WI38 (cell line): ENCODE measurements around the gene TRIM7.
"Not testable (repeated sequence)": the region's sequence is repeated elsewhere in the genome, so short reads cannot be mapped to it uniquely, and the experiment has no call there.

ENCODE experiments used
- H3K4me3 ChIP-seq: 2 replicates; pipeline ENCODE4 v1.5.1; 2011; ENCODE audit warnings: low read depth, mild to moderate bottlenecking, control low read depth, low read length
- CTCF ChIP-seq: IDR thresholded peaks from 2 replicates; pipeline ENCODE4 v1.5.1; 2012; ENCODE audit warnings: low read depth, mild to moderate bottlenecking, control low read depth, low read length

TRIM7 gene

DNA sequence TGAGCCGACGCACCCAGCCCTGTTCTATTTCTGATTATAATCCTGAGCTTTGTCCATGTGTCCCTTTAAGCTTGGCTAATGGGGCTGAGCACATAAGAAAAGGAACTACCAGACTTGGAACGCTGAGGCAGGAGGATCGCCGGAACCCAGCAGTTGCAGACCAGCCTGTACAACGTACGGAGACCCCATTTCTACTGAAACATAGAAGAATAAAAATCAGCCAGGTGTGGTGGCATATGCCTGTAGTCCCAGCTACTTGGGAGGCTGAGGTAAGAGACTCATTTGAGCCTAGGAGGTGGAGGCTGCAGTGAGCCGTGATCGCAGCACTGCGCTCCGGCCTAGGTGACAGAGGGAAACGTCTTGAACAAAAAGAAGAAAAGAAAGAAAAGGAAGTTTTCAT is 22.3 kb downstream of the TRIM7 start:
- H3K4me3 ChIP-seq = no peak overlapping the region
- no peak for TF ChIP-seq CTCF

DNA sequence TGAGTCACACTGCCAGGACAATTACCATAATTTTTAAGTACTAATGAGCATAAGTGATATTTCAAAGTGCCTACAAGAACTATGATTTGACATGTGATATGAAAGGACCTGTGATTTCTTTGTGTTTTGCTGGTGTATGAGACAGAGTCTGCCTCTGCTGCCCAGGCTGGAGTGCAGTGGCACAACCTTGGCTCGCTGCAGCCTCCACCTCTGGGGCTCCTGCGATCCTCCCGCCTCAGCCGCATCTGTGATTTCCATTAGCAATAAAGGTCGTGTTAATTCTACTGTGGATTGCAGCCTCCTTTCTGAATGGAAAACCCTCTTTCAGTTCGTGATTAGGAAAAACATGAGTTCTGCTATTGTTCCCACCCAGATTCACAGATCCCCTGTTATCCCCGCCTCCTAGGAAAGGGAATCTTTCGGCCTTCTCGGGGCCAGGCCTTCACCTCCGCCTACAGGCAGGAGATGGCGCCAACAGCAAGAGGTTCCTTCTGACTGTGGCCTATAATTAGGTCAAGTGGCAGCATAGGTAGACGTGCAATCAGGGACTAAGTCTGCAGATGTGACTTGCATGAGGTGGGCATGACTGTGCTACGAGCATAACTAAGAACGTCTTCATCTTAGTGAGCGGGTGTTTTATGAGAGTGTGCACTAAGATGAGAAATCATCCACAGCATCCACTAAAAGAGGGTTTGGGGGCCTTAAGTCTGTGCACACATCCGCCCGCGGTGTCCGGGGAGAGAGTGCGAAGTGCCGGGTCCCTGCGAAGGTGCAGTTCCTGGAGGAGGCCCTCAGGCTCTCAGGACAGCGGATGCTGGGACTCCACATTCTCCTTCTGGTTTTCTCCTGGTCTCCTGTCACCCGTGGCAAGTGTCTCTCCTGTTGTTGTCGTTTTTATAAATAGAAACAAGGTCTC is 23.1 kb downstream of the TRIM7 start:
- TF ChIP-seq CTCF = peak; percentile 73
- no peak overlapping the region for H3K4me3 ChIP-seq

DNA sequence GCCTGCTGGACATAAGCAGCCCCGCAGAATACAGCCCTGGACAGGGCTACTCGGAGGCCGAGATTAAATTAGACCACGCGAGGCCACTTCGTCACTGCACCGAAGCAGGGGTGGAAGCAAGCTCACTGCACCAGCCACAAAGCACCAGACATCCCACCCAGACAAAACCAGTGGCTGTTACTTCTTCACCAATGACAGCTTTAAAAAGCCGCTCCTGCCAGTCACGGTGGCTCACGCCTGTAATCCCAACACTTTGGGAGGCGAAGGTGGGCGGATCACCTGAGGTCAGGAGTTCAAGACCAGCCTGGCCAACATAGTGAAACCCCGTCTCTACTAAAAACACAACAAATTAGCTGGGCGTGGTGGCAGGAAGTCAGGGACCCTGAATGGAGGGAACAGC is 27.4 kb downstream of the TRIM7 start:
- not testable (repeated sequence) for H3K4me3 ChIP-seq

DNA sequence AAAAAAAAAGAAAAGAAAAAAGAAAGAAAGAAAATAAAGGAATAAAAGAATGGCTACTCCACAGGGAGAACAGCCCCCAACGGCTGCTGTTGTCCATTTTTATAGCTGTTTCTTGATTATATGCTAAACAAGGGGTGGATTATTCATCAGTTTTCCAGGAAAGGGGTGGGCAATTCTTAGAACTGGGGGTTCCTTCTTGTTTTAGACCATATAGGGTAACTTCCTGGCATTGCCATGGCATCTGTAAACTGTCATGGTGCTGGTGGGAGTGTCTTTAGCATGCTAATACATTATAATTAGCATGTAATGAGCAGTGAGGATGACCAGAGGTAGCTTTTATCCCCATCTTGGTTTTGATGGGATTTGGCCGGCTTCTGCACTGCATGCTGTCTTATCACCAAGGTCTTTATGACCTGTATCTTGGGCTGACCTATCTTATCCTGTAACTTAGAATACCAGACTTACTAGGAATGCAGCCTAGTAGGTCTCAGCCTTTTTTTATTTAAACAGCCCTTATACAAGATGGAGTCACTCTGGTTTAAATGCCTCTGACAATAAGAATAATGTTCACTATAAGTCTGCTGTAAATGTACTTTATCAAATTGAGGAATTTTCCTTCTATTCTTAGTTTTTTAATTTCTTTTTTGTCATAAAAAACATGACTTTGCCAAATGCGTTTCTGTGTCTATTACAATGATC is 28.6 kb downstream of the TRIM7 start:
- TF ChIP-seq CTCF = no peak
- H3K4me3 ChIP-seq = no peak overlapping the region

DNA sequence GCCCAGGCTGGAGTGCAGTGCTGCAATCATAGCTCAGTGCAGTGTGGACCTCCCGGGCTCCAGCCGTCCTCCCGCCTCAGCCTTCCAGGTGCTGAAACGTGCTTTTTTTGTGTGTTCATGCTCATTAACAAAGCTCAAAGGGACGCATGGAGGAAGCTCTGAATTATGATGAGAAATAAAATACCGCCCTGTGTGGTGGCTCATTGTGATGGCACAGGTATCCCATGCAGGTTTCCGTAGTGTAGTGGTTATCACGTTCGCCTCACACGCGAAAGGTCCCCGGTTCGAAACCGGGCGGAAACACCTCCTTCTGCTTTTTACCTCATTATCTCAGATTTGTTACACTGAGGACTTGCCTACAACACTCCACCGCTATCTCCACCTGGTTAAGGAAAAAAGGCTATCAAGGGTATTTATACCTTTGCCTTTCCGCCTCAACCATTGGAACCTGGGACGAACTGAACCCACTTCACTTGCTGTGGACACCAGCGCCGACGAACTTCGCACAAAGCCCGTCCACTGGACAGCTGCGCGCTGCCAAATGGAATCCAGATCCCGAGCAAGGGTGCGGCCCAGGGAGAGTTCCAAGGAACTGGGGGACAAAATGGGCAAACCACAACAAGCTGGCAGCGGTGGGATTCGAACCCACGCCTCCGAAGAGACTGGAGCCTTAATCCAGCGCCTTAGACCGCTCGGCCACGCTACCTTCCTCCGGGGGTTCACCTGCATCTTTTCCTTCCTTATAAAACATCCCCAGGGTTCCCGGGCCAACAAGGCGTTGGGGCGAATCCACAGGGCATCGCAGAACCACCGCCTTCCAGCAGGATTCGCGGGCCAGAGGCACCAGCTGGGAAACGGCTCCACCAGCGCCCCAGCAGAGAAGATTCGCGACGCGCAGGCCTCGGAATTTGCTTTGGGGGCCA is 31.3 kb downstream of the TRIM7 start:
- 0 out of 2 replicates have a peak overlapping the region, but pooled peaks have one; percentile 16 for H3K4me3 ChIP-seq
- no peak for TF ChIP-seq CTCF

- no peak for TF ChIP-seq CTCF
- no peak overlapping the region for H3K4me3 ChIP-seq
Measured at GRCh38 chr5:181173027-181173419, 32.0 kb downstream of the TRIM7 start.

- no peak for TF ChIP-seq CTCF
- H3K4me3 ChIP-seq = no peak overlapping the region
Measured at GRCh38 chr5:181171782-181172181, 33.2 kb downstream of the TRIM7 start.
